GM19023 (cell line): ENCODE data around the gene LDHD.
"Not testable (repeated sequence)": the region's sequence is repeated elsewhere in the genome, so short reads cannot be mapped to it uniquely, and the experiment has no call there.

Experiments used
- ATAC-seq: cut with Tn5 transposase; IDR thresholded peaks from one replicate; pipeline ENCODE4 v1.9.1; 2021; ENCODE audit warnings: mild to moderate bottlenecking, moderate library complexity; ENCODE audit not compliant: unreplicated experiment

LDHD gene

DNA sequence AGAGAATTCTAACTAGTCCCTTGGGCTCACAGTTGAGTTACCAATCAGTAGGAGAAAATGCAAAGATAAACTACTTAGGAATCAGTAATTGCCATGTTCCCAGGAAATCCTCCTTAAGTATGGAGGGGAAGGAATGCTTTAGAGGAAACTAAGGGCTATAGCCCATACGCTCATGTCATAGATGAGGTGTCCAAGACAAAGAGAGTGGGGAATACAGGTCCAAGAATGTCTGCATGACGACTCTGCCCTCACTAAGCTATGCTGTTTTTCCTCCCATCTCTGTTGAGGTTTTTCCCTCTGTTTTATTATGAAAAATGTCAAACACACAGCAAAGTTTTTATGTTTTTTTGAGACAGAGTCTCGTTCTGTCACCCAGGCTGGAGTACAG lies 16.0 kb downstream of the LDHD start:
- ATAC-seq: no peak

DNA sequence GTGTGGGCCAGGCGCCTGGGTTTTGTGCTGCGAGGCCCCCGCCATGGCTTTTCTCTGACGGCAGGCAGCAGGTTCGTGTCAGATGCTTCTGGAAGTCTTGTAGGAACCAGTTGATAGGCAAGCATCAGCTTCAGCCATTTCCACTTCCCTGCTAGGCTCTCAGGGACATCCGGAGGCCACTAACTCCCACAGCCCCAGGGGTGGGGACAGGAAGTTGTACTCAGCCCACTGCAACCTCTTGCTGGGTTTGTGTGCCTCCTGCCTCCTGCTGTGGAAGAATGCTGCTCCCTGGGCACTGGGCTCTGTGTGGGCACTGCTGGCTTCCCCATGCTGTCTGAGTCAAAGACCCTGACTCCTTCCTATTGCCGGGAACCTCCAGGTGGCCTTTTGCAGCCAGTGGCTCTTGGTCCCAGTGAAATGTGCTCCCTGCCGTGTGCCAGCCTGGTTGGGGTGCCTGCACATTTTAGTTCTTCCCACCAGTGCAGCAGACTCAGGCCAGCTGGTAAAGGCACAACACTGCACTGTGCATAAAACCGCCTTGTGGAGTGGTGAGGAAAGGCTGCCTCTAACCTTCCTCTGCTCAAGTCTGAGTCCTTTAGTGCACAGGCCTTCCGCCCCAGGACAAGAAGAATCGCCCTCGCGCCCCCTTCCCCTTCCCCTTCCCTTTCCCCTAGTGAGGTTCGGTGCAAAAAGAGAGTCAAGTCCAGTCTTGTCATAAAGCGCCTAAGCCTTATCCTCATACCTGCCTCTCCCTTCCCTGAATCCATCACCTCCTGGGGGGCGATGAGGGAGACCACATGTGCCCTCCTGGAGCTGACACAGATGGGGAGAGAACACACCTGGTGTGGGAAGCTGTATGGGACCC lies 16.6 kb downstream of the LDHD start:
- ATAC-seq: no peak

DNA sequence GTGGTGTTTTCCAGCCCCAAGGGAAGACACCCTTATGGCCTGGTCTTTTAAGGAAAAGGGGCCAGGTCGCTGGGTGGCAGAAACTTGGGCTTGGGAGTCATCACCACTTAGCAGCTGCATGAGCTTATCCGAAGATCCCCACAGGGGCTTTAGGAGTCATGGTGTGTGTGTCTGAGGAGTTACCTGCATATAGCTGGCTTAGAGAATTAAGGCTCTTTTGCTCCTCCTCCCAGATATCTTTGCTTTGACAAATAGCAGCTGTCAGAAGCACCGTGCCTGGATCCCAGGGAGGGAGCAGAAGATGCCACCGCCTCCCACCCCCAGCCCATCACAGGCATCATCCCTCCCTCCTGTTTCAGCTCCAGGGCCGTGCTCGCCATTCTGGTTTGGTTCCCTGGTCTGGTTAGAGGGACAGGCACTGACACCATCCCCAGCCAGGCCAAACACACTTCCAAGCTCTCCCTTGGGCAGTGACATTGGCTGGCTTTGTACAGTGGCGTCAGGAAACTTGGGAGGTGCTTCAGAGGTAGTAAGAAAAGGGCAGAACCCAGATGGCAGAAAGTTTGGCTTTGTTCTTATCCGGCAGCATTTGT lies 17.4 kb downstream of the LDHD start:
- no peak for ATAC-seq

DNA sequence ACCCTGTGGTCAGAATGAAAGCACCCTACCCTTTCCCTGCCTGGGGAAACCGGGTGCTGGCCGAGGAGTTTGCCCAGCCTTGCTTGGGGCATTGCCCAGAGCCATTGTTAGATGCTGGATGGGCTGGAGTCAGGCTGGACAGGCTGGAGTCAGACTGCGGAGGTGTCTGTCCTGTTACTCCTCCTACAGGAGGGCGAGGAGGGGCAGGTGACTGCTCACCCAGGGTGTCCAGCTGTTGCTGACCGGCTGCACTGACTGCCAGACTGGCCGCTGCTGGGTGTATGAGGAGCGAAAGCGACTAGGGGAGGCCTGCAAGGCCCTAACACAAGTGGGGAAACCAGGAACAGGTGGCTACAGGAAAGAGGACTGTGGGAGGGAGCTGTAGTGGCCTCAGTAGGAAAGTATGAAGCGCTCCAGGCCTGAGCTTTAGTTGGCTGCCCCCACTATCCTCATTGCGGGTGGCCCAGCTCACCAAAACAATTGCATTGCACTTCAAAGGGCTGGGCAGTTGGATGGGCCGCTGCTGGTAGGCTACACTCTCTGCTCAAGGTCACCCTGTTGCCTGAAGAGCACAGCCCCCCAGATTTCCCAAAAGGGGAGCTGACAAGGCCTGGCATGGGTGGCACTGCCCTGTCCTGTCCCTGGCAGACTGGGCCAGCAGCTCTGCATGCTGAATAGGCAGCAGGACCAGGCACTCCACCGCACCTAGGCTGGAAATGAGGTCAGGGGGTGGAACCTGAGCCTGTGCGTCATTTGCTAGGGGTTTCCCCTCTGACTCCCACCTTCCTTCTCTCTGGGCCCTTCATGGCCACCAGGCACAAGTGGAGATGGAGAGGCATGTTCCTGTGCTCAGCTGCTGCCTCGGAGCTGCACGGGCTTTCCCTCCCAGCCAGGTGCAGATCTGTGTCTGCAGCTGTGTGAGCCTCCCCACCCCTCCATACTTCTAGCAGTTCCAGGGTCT lies 18.4 kb downstream of the LDHD start:
- no peak for ATAC-seq

DNA sequence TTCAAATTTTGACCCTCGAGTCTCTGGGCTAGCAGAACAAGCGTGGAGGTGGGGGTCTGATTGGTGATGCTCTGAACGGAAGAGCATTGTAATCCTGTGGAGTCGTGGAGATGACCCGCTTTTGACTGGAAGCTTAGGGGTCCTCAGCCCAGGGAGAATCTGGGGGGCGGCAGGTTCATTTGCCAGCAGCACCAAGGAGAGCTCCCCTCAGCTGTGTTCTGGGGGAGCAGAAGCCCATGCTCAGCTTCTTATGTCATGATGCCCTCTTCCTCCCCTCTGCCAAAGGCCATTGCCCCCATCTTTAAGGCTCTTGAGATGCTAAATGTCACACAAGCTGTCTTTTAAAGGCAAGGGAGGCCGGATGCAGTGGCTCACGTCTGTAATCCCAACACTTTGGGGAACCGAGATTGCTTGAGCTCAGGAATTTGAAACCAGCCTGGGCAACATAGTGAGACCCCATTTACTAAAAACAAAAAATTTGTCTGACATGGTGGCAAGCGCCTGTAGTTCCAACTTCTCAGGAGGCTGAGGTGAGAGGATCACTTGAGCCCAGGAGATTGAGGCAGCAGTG lies 19.3 kb downstream of the LDHD start:
- ATAC-seq: no peak

DNA sequence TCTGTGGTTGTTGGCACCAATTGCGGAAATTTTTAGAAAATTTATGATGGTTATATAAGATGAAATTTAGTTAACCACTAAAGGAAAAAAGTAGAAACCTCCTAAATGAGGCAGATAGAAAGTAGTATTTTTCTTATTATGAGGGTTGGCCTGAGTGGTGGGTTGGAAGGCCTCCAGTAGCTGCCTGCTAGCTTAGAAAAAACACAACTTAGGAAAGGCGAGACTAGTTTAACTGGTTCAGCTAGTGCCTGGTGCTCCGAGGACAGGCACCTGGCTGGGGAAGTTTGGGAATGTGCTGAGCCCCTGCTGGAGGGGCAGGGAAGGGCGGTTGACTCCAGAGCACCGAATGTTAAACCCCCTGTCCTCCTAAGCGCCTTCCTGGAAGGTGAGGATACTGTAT lies 19.9 kb downstream of the LDHD start:
- no peak for ATAC-seq

DNA sequence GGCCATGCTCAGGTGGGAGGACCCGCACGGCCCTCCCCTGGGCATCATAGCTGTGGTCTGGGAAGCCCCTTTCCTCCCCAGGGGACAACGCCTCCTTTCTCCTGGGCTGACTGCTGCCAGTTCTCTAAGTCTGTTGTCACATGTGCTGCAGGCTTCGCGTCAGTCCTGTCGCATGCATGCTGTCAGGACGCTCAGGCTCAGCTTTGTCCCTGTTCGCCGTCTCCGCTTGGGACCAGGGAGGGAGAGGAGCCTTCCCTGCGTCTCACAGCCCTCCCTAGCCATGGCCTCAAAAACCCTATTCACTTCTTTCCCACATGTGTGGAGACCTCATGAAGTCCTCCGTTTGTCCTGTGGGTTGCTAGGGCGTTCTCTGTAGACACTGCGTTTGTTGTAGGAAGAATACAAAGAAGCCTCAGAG lies 21.4 kb downstream of the LDHD start:
- no peak for ATAC-seq

DNA sequence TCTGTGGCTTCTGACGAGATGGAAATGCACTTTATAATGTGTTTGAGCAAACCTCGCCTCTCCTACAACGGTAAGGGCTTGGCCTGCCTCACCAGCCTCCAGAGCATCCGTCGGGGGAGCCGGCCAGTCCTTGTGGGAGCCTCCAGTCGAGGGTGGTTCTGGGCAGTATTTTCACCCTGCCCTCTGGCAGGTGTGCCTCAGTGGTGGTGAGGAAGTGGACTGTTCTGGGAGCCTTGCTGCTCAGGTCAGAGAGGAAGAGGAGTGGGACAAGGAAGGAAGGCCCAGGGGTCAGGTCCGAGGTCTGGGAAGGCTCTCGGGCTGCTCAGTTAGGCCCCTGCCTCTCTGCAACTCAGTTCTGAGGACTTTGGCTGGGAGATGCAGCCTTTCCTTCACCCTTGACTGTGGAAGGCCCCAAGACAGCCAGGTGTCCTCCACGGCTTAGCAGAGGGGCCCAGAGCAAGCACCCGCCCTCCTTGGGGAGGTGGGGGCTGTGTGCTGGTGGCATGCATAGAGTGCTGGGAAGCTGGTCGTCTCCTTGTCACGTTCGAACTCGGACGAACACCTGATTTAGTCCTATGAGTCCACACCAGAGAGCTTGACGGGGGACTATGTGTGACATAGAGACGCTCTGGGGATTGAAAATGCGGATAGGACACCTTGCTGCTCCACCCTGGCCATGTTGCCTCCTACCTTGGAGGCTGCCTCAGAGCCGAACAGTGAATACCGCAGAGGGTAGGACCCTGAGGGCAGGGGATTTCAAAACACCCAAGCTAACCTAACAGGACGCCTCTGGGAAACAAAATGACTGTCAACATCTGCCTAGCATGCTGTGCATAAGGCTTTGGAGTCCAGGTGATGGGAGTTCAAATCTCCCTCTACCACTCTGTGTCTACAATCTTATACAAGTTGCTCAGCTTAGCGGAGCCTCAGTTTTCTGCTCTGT lies 22.7 kb downstream of the LDHD start:
- ATAC-seq: no peak

DNA sequence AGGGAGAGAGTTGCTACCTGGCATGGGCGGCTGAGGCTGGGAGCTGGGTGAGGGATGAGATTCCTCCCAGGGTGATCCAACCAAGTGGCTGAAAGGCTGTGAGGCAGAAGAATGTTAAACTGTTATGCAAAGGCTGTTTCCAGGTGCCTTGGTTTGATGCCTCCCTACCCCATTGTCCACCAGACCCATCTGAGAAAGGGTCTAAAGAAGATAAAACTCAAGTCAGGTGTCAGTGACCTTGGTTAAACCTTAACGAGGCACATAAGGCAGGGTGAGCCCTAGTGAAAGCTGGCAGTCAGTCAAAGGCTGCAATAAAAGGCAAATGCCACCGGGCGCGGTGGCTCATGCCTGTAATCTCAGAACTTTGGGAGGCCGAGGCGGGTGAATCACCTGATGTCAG lies 23.8 kb downstream of the LDHD start:
- no peak for ATAC-seq

DNA sequence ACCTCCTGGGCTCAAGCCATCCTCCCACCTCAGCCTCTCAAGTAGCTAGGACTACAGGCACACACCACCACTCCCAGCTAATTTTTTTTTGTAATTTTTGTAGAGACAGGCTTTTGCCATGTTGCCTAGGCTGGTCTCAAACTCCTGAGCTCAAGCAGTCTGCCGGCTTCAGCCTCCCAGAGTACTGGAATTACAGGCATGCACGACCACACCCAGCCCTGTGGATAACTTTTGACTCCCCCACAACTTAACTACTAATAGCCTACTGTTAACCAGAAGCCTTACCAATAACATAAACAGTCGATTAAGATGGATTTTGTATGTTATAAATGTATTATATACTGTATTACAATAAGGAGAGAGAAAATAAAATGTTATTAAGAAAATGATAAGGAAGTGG lies 25.0 kb downstream of the LDHD start:
- not testable (repeated sequence) for ATAC-seq

DNA sequence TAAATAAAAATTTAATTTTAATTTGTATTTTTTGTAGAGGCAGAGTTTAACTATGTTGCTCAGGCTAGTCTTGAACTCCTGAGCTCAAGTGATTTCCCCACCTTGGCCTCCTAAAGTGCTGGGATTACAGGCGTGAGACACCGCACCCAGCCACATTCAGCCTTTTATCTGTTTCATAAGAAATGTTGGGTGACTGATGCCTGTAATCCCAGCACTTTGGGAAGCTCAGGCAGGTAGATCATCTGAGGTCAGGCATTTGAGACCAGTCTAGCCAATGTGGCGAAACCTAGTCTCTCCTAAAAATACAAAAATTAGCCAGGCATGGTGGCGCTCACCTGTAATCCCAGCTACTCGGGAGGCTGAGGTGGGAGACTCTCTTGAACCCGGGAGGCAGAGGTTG lies 25.7 kb downstream of the LDHD start:
- not testable (repeated sequence) for ATAC-seq

DNA sequence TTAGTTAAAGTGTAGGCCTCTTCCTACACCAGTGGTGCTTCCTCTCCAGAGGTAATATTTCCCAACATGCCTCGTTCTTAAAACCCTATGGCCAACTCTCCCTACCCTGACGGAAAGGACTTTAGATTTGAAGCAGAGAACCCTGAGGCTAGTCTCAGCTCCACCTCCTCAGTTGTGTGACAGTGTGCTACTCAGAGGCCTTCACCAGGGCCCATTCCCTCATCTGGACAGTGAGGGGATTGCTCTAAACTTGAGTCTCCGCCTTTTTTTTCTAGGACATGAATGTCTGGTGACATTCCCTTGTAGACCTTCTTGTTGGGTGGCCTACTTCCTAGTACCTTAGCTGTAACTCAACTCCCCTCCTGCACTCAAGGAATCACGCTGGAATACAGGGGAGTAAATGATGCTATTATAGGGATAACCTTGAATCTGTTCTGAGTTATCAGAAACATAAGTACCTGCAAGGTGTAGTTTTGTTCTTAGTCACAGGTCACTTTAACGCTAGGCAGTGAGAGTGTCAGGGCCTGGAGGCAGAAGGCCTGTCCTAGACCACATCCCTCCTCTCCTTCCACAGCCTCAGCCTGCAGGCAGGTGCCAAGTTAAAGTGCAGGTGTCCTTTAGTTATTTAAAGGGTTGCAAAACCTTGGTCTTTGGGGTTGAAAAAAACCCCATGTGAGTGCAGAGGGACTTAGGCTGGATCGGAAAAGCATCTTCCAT lies 26.9 kb downstream of the LDHD start:
- ATAC-seq: no peak

DNA sequence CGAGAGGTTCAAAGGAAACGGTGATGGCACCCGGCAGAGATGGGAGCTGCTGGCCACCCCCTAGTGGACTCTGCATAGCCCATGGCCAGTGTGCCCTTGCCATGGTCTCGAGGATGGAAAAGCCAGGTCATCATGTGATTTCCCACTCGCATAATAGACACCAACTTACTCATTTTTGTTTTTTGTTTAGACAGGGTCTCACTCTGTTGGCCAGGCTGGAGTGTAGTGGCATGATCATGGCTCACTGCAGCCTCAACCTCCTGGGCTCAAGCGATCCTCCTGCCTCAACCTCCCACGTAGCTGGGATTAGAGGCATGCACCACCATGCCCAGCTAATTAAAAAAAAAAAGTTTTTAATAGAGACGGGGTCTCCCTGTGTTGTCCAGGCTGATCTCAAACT lies 27.6 kb downstream of the LDHD start:
- no peak for ATAC-seq

DNA sequence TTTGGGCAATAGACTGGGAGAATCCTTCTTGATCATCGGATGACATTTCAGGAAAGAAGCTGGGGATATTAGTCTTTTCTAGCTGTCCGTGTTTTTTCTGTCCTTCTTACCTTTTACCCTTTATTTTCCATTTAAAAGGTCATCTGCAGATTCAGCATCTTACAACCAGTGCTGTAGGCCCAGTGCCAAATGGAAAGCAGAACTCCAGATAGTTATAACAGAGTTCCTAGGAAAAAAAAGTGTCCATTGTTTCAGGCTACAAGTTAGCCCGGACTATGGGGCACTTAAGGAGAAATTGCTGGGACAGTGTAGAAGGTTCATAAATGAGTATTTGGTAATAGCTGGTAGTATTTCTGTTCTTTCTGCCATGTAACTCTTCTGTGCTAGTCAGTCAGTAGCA lies 28.4 kb downstream of the LDHD start:
- ATAC-seq: no peak

DNA sequence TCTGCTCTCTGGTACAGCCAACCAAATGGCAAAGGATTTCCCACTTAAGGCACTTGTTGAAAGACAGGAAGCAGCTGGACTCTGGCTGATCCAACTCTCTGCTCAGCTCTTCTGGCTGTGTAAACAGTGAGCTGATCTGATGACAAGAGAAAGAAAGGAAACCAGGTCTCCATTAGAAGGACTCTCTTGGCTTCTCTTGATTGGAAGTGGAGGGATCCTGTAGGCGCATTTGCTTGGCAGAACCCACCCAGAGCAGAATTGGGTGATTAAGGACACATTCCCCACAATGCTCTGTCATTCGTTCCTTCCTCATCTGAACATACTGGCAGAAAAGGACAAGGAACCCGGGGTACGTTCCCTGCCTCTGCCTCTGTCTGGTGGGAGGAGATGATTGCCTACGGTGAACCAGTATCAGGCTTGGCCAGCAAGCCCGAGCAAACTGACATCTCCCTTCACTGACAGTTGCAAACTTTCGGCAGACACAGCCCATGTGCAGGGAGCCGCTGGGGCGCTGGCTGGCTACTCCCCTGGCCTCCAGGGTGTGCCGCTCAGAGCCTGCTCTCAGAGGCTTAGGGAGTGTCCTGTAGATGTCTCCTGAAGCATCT lies 29.1 kb downstream of the LDHD start:
- ATAC-seq: no peak

DNA sequence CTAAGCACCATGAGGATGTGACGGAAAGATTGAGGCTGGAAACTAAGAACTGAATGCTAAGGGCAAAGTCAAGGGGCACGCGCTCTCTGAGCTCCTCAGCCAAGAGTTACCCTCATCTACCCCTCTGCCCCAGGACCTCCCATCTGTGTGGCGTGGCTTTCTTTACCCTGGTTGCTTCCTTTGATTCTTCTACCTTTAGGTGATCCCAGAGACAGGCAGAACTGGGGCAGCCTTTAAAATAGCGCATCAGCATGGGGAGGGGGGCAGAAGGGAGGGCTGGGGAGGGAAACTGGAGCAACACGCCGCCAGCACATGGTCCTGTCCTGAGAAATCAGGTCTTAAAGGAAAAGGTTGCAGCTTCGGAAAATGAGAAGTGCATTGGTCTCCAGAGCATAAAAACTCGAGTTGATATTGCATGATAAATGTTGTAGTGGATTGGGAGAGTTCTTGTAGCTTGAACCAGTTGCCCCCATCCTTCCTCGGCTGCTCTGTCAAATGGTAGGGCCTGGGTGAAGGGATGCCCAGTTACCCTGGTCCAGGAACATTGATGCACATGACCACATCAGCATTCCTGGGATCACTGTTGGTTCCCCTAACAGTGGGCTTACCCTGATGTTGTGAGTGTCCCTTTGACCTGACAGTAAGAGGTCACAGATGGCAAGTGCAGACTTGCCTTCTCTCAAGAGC lies 29.7 kb downstream of the LDHD start:
- ATAC-seq: no peak

DNA sequence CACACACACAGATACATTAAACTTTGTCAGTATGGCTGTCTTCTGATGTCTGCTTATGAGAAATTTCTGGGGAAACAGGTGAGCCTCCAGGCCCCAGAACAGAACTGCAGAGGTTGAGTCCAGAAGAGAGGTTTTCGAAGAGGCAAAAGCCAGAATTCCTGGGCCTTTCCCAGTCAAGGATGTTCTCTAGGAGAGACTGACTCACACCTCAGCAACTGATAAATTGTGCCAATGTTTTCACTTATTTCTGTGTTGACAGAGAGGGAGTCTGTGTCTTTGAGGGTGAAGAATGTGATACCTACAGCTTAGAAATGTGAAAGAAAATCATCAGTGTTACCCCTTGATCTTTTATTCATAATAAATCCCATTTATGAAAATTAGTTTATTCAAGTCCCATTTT lies 30.3 kb downstream of the LDHD start:
- ATAC-seq: no peak

DNA sequence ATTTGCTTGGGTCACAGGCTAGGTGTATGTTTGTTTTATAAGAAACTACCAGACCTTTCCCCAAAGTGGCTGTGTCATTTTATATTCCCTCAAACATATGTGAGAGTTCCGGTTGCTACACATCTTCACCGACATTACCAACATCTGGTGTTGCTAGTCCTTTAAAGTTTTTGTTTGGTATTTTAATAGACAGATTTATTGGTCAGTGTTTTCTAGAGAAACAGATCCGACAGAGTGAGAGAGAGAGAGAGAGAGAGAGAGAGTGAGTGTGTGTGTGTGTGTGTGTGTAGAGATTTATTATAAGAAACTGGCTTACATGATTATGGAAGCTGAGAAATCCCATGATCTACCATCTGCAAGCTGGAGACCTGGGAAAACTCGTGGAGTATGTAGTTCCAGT lies 31.0 kb downstream of the LDHD start:
- ATAC-seq: no peak
